ENCODE measurements around the gene DDX19B.

GRCh38 chr16:70269471-70269870 is 29.5 kb upstream of the DDX19B start:
- TF ChIP-seq RAD21 (IDR thresholded peaks at IDR 0.05; ENCODE audit: low read depth) = no peak
- no peak for TF ChIP-seq YY1 (IDR thresholded peaks at IDR 0.05; ENCODE audit: low read depth)
- TF ChIP-seq TAF1 (IDR thresholded peaks at IDR 0.05; ENCODE audit: low read depth) = no peak
- TF ChIP-seq MAX (IDR thresholded peaks at IDR 0.05) = no peak
